Lung (tissue), 12 donors: Measurements from ENCODE around the gene GNLY. TPM values are rescaled to one million over a fixed set of nuclear protein-coding genes. Genes with fewer than 3 reads are reported as not detected.

ENCODE experiments used
- ATAC-seq: fragments of 200-7000 bp; cut with Tn5 transposase; one replicate; pipeline ENCODE4 v1.9.1; 2020; ENCODE audit warnings: moderate number of reproducible peaks; ENCODE audit not compliant: insufficient read depth, low FRiP score
- DNase-seq, 3 donors: peaks; one replicate each; pipeline ENCODE4 v3.0.0-alpha.2; 2013 to 2017
- H3K27ac ChIP-seq, 2 donors: one replicate each; pipeline ENCODE4 v1.5.1; 2013; ENCODE audit warnings: mild to moderate bottlenecking in 2 of 2, moderate library complexity in 2 of 2, control low read depth in 1 of 2, inconsistent platforms in 1 of 2, low read depth in 1 of 2, low read length in 1 of 2
- H3K27me3 ChIP-seq, 3 donors: one replicate each; pipeline ENCODE4 v1.5.1; 2013; ENCODE audit warnings: low read length in 2 of 3; ENCODE audit not compliant: control insufficient read depth in 3 of 3, insufficient read depth in 3 of 3
- H3K36me3 ChIP-seq, 4 donors: one replicate each; pipeline ENCODE4 v1.5.1; 2013; ENCODE audit warnings: low read length in 4 of 4, mild to moderate bottlenecking in 1 of 4, moderate library complexity in 1 of 4; ENCODE audit not compliant: control insufficient read depth in 4 of 4, insufficient read depth in 4 of 4
- H3K4me1 ChIP-seq, 5 donors: one replicate each; pipeline ENCODE4 v1.5.1; 2013; ENCODE audit warnings: low read length in 5 of 5, mild to moderate bottlenecking in 2 of 5, moderate library complexity in 1 of 5; ENCODE audit not compliant: control insufficient read depth in 5 of 5, insufficient read depth in 5 of 5
- H3K4me3 ChIP-seq: one replicate; pipeline ENCODE4 v1.5.1; 2013; ENCODE audit warnings: mild to moderate bottlenecking, control low read depth, moderate library complexity
- H3K9ac ChIP-seq, 2 donors: one replicate each; pipeline ENCODE4 v1.5.1; 2013; ENCODE audit warnings: low read length in 2 of 2, control low read depth in 1 of 2; ENCODE audit not compliant: insufficient read depth in 1 of 2
- H3K9me3 ChIP-seq, 4 donors: one replicate each; pipeline ENCODE4 v1.5.1; 2013; ENCODE audit warnings: low read length in 3 of 4, mild to moderate bottlenecking in 1 of 4, moderate library complexity in 1 of 4; ENCODE audit not compliant: control insufficient read depth in 4 of 4, insufficient read depth in 3 of 4
- CTCF ChIP-seq: IDR thresholded peaks from 2 replicates; pipeline ENCODE4 v1.5.1; 2012; ENCODE audit warnings: mild to moderate bottlenecking; ENCODE audit errors: control extremely low read depth, extremely low read depth
- WGBS, 2 donors: extraction: QIAGEN DNeasy Blood & Tissue Kit; methylation state at CpG; one replicate each; pipeline ENCODE4 v1.1.7; 2013; 5-methylcytosine and 5-hydroxymethylcytosine counted together
- polyA plus RNA-seq, 2 donors: library from polyadenylated mRNA; stranded (reverse); fragments of 200-250 nt; gene quantifications; one replicate each; pipeline ENCODE4 v1.2.1, GENCODE V29; 2013
- total RNA-seq, 2 donors: library from RNA; depleted of rRNA in 1 of 2; stranded (reverse); fragments of >200 nt in 1 of 2; gene quantifications; one replicate each; pipeline ENCODE4 v1.2.1, GENCODE V29; 2014 to 2021
- donor health status: control.
- donor health status: control.
- donor health status: Bipolar disorder and iron deficiency.
- donor health status: healthy.
- donor health status: DM: yes; HTN: yes; CAD: no.

The GNLY gene
- total and polyA plus RNA-seq, 4 donors, result 9.0 to 13.6 (median 12.1) TPM; not detected in 1

DNA sequence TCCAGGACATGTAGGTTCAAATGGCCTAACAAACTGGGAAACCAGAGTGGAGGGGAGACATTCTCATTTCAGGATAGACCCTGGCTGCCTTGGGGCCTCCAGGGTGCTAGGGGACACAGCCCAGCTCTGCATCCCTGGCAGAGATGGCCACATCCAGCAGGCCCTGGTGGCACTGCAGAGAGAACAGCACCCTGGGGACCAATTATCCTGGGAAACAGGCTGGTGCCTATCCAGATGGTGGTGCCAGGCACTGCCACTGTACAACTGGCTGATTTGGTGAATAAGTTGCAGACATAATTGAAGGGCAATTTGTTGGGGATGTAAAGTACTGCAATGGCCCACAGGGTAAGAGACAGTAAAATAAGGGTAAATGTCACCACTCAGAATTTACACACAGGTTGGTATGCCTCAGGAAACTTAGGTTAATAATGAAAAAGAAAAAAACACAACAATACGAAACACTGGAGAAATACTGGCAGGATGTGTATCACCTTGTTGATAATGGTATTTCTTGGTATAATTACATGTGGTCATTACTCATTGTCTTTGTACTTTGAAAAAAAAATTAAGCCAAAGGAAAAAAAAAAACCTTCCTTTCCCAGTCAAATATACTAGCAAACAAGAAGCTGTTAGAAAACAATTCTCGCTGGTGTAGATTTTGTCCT, 13.3 kb upstream of the GNLY start:
- 69 to 84% methylated on average over 2 of the region's 2 CpGs for WGBS, 2 donors
- no peak for TF ChIP-seq CTCF
- Histone ChIP-seq H3K27me3 (no peaks in the 10 kb centered on the region), H3K9ac (no peak overlapping the region), H3K4me1 (peaks cover 0 to 24% (median 8%) of the 10 kb centered on the region in 5 donors), H3K4me3 (no peak overlapping the region), H3K9me3 (no peaks in the 10 kb centered on the region), H3K36me3 (no peaks in the 10 kb centered on the region), H3K27ac (peak overlapping the region; percentile 46 to 70)
- ATAC-seq (no peak), DNase-seq (no peak)

DNA sequence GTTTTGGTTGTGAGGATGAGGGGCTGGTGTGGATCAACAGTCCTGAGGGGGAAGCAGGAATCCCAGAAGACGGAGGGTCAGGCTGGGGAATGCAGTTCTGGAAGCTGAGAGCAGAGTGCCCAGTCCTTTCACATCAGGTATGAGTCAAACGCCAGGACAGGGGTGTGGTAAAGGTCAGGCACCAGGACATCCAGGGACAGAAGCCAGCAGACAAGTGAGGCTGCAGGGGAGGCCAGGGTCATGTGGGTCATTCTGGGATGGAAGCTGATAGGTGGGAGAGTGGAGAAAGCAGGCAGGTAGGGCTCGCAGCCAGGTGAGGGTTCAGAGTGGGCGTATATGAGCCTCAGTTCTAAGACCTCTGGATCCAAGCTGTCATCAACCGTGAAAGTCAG, 12.8 kb upstream of the GNLY start:
- no peaks in the 10 kb centered on the region for H3K27me3 ChIP-seq
- H3K9me3 ChIP-seq, result no peaks in the 10 kb centered on the region
- no peak overlapping the region for H3K4me3 ChIP-seq
- no peak for TF ChIP-seq CTCF
- H3K27ac ChIP-seq, result peak overlapping the region; percentile 46 to 70
- no peaks in the 10 kb centered on the region for H3K36me3 ChIP-seq
- ATAC-seq, result no peak
- H3K4me1 ChIP-seq, result peaks cover 0 to 24% (median 8%) of the 10 kb centered on the region in 5 donors
- WGBS, 2 donors, result 80 to 94% methylated on average over 5 of the region's 5 CpGs
- no peak for DNase-seq
- H3K9ac ChIP-seq, result no peak overlapping the region

GRCh38 chr2:85681776-85682175, 12.4 kb upstream of the GNLY start:
- no peak for ATAC-seq
- Histone ChIP-seq H3K36me3 (no peaks in the 10 kb centered on the region), H3K27me3 (no peaks in the 10 kb centered on the region), H3K27ac (peak overlapping the region in 1 of 2 donors; percentile 70), H3K4me3 (no peak overlapping the region), H3K9ac (no peak overlapping the region), H3K9me3 (no peaks in the 10 kb centered on the region), H3K4me1 (peaks cover 0 to 24% (median 8%) of the 10 kb centered on the region in 5 donors)
- TF ChIP-seq CTCF, result no peak
- 90 to 93% methylated on average over 1 of the region's 1 CpG for WGBS, 2 donors
- DNase-seq, result no peak

- no peaks in the 10 kb centered on the region for H3K9me3 ChIP-seq
- 95% methylated on average over 5 of the region's 5 CpGs for WGBS, 2 donors
- ATAC-seq, result no peak
- peaks cover 0 to 24% (median 8%) of the 10 kb centered on the region in 5 donors for H3K4me1 ChIP-seq
- H3K36me3 ChIP-seq, result no peaks in the 10 kb centered on the region
- no peaks in the 10 kb centered on the region for H3K27me3 ChIP-seq
- TF ChIP-seq CTCF, result no peak
- DNase-seq, result no peak
- H3K4me3 ChIP-seq, result no peak overlapping the region
- no peak overlapping the region for H3K27ac ChIP-seq
- H3K9ac ChIP-seq, result no peak overlapping the region
Observed at GRCh38 chr2:85682378-85682777, 11.8 kb upstream of the GNLY start.
